Subcutaneous abdominal adipose tissue (tissue), 5 donors: ENCODE data around the gene KRT20.
A peak's percentile ranks its signal among the peaks of the same experiment; 100 is the strongest.

Source experiments
- H3K27ac ChIP-seq: one replicate; pipeline ENCODE4 v1.7.0; 2013; ENCODE audit warnings: low read depth, mild to moderate bottlenecking, inconsistent platforms, low read length, moderate library complexity
- H3K27me3 ChIP-seq, 5 donors: one replicate each; pipeline ENCODE4 v1.7.0; 2013; ENCODE audit warnings: low read length in 5 of 5, inconsistent platforms in 1 of 5; ENCODE audit not compliant: control insufficient read depth in 5 of 5, insufficient read depth in 4 of 5
- H3K36me3 ChIP-seq, 5 donors: one replicate each; pipeline ENCODE4 v1.7.0; 2013; ENCODE audit warnings: low read length in 5 of 5; ENCODE audit not compliant: control insufficient read depth in 5 of 5, insufficient read depth in 5 of 5
- H3K4me1 ChIP-seq, 5 donors: one replicate each; pipeline ENCODE4 v1.7.0; 2013; ENCODE audit warnings: low read length in 5 of 5, mild to moderate bottlenecking in 3 of 5, moderate library complexity in 1 of 5; ENCODE audit not compliant: control insufficient read depth in 5 of 5, insufficient read depth in 5 of 5
- H3K4me3 ChIP-seq, 5 donors: one replicate each; pipeline ENCODE4 v1.7.0; 2013; ENCODE audit warnings: low read length in 5 of 5, low read depth in 1 of 5
- H3K9ac ChIP-seq, 5 donors: one replicate each; pipeline ENCODE4 v1.7.0; 2013; ENCODE audit warnings: low read length in 5 of 5, mild to moderate bottlenecking in 4 of 5, moderate library complexity in 3 of 5
- H3K9me3 ChIP-seq, 5 donors: one replicate each; pipeline ENCODE4 v1.7.0; 2013; ENCODE audit warnings: low read length in 5 of 5; ENCODE audit not compliant: control insufficient read depth in 5 of 5
- donor health status: healthy.
- donor health status: healthy.
- donor health status: healthy.
- donor health status: healthy.
- donor health status: healthy.

Gene KRT20

DNA sequence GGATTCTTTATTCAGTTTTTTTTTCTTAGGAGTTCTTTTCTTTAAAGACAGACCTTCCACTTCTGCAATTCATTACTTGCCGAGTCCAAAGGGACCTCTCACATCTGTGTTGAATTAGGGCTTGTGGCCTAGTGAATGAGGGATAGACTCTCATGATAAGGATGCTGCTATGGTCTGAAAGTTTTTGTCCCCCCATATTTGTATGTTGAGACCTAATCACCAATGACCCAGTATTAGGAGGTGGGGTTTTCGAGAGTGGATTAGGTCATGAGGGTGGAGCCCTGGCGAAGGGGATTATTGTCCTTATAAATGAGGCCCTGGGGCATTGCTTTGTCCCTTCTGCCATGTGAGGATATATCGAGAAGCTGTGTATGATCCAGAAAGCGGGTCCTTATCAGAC, 27.5 kb downstream of the KRT20 start:
- Histone ChIP-seq H3K27ac (peak overlapping the region; percentile 11), H3K9me3 (no peaks in the 10 kb centered on the region), H3K9ac (peak overlapping the region in 1 of 5 donors; percentile 5), H3K4me3 (peak overlapping the region in 1 of 5 donors; percentile 15), H3K4me1 (peaks cover 0 to 17% (median 10%) of the 10 kb centered on the region in 5 donors), H3K27me3 (no peaks in the 10 kb centered on the region), H3K36me3 (no peaks in the 10 kb centered on the region)

DNA sequence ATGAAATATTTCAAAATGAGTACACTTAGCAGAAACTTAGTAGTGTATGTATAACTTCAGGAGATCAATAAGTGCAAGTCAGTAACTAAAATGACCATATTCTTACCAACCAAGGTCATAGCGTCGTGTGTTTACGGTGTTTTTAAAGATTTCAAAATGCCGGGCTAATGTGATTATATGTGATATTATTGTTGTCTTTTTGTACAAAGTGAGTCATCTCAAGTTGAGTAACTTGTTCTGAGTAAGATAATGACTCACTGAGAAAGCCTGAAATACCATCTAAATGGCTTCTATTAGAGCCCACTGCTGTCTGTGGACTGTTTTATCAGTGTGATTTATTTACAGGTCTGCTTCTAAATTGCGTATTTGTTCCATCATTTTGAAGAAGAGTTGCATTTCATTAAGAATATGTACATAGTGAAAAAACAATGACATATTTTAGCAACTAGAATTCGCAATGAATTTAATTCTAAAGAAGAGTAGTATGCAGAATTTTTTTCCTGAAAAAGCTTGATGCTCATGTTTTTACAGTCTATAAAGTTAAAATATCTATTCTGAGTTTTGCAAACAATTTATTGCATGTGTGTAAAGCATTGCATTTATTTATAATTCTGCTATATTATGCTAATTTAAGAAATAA, 30.7 kb downstream of the KRT20 start:
- H3K4me3 ChIP-seq: no peak overlapping the region
- H3K9ac ChIP-seq: no peak overlapping the region
- H3K27ac ChIP-seq: no peak overlapping the region
- H3K9me3 ChIP-seq: no peaks in the 10 kb centered on the region
- no peaks in the 10 kb centered on the region for H3K36me3 ChIP-seq
- peaks cover 0 to 17% (median 10%) of the 10 kb centered on the region in 5 donors for H3K4me1 ChIP-seq
- peaks cover 0 to 5% (median 0%) of the 10 kb centered on the region in 5 donors for H3K27me3 ChIP-seq

DNA sequence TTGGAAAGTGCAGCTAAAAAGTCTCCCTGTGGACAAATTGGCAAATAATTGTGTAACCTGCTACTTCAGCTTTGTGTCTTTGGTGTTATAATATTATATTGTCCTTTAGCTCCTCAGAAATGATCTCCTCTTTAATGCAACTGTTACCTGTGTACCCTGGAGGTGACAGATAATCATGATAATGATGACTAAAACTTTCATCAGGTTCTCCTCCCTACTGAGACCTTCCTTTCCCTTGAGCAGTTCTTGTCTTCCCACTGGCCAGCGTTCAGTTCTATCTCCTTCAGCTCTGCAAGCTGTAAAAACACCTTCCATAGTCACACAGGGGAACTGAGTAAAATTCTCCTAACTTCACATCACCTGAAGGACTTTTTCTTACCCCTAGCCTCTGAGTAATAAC, 32.7 kb downstream of the KRT20 start:
- Histone ChIP-seq H3K27me3 (peaks cover 0 to 5% (median 0%) of the 10 kb centered on the region in 5 donors), H3K9me3 (no peaks in the 10 kb centered on the region), H3K4me1 (peaks cover 0 to 8% (median under 1%) of the 10 kb centered on the region in 5 donors), H3K36me3 (no peaks in the 10 kb centered on the region), H3K27ac (no peak overlapping the region), H3K9ac (no peak overlapping the region), H3K4me3 (no peak overlapping the region)

DNA sequence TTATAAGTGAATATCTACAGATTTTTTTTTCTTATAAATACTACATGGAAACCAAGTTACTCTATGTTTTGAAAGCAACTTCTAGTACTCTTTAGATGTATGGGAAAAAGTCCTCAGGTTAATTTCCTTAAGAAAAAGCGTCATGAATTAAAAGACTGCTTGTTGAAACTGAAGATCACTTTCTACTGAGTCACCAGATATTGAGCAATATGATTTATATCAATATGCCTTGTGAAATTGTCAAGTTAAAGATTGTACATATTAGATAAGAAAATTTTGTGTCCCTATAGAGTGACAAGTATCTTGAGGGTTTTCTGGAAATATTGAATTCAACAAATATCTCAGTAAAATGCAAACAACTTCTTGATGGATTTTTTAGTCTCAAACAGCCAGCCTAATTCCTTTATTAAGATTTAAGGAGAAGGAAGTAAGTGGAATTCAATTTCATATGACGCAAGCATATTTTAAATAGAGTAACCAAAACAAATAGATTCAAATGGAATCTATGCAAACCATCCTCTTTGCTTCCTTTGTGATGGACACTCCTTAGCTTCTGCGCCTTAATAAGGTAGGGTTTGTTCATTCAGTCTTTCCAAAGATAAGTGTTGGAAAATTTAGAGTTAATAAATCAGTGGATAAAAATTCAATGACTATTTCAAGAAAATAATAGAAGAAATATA, 34.6 kb downstream of the KRT20 start:
- Histone ChIP-seq H3K27ac (no peak overlapping the region), H3K27me3 (peaks cover 0 to 5% (median 3%) of the 10 kb centered on the region in 5 donors), H3K9ac (no peak overlapping the region), H3K4me3 (no peak overlapping the region), H3K4me1 (peaks cover 0 to 4% (median 0%) of the 10 kb centered on the region in 5 donors), H3K36me3 (no peaks in the 10 kb centered on the region), H3K9me3 (no peaks in the 10 kb centered on the region)

DNA sequence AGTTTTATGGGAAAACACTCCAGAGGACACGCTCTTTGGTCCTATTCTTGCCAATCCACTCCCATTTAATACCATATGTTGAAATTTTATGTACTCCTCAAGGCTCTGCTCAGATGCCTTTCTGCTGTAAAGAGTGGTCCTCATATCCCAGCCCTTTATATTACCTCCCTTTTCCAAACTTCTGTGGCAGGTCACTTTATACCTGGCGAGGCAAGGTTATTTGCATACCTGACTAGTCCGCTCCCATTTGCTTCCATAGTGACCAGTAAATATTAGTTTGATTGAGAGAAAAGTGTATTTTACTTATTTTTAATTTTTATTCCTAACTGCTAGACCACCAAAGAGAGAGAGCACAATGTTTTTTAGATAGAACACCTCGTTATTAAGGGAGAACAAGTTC, 35.3 kb downstream of the KRT20 start:
- no peaks in the 10 kb centered on the region for H3K36me3 ChIP-seq
- H3K27me3 ChIP-seq: peaks cover 0 to 5% (median 3%) of the 10 kb centered on the region in 5 donors
- H3K9me3 ChIP-seq: no peaks in the 10 kb centered on the region
- no peak overlapping the region for H3K9ac ChIP-seq
- H3K27ac ChIP-seq: no peak overlapping the region
- H3K4me3 ChIP-seq: no peak overlapping the region
- peaks cover 0 to 4% (median 0%) of the 10 kb centered on the region in 5 donors for H3K4me1 ChIP-seq

DNA sequence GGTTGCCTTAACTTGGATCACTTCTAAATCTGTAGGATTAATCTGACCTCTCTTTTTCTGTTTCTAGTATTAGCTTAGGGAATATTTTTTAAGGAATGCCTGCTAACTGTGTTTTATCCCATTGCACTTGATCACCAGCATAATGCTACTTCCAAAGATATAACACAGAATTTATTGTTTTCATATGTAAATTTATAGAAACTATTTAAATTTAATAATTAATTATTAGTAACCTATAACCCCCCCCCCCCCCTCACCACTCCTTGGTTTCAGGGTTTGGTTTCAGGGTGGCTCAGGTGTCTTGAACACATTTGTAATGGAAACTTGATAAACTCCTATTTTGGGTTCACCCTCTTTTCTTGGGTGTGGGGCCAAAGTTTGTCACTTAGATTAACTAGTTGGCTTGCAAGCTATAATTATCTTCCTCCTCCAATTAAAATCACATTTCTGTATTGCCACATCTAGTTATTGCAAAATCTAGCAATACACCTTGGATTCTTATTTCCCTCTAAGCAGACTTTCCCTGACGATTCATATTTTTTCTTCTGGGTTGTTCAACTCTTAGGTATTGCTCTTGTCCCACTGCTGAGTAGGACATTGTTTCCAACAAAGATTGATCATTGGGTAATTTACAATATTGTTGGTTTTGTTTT, 36.3 kb downstream of the KRT20 start:
- no peak overlapping the region for H3K4me3 ChIP-seq
- no peaks in the 10 kb centered on the region for H3K9me3 ChIP-seq
- H3K36me3 ChIP-seq: no peaks in the 10 kb centered on the region
- no peak overlapping the region for H3K9ac ChIP-seq
- no peak overlapping the region for H3K27ac ChIP-seq
- peaks cover 0 to 6% (median 4%) of the 10 kb centered on the region in 5 donors for H3K27me3 ChIP-seq
- H3K4me1 ChIP-seq: no peaks in the 10 kb centered on the region

DNA sequence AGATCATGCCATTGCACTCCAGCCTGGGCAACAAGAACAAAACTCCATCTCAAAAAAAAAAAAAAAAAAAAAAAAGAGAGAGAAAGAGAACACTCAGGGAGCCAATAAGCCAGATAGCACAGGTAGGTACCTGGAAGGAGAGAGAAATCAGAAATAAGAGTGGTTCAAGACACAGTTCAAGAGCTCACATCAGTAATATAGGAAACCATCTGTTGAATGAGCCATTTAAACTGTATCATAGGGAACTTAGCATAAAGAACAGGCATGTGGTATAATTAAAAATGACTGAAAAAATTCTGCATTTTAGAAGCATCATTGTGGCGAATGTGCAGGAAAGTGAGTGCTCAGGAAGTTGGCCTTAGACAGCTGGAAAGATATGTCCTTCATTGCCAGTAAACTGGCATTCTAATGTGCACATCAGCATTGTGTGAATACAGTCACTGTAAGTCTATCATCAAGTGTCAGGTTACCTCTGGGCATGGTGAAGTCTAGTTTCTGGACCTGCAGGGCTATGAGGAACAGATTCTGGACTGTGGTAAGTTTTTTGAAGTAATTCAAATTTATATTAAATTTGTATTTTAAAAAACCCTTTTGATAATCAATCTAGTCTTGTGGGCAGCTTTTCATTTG, 38.4 kb downstream of the KRT20 start:
- no peak overlapping the region for H3K9ac ChIP-seq
- H3K27ac ChIP-seq: no peak overlapping the region
- peaks cover 0 to 6% (median 4%) of the 10 kb centered on the region in 5 donors for H3K27me3 ChIP-seq
- H3K4me3 ChIP-seq: no peak overlapping the region
- H3K4me1 ChIP-seq: no peaks in the 10 kb centered on the region
- no peaks in the 10 kb centered on the region for H3K36me3 ChIP-seq
- no peaks in the 10 kb centered on the region for H3K9me3 ChIP-seq

DNA sequence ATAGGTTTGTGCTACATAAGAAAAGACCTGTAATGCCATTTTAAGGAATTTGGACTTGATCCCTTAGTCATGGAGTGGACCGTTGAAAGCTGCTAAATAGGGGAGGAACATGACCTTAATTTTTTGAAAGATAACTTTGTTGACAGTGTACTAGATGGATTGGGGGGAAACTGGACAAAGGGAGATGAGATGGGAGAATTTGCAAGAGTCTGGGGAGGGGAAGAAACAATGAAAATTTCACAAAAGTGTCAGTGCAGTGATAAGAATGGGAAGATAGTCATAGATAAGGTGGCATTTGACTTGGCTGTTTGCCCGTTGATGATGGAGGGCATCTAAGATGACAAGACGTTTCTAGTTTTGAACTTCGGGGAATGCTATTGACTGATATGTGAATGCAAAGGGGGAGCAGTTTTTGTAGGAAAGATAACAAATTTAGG, 40.4 kb downstream of the KRT20 start:
- no peaks in the 10 kb centered on the region for H3K9me3 ChIP-seq
- H3K27me3 ChIP-seq: peaks cover 0 to 6% (median 3%) of the 10 kb centered on the region in 5 donors
- H3K27ac ChIP-seq: no peak overlapping the region
- no peak overlapping the region for H3K4me3 ChIP-seq
- H3K9ac ChIP-seq: no peak overlapping the region
- no peaks in the 10 kb centered on the region for H3K36me3 ChIP-seq
- no peaks in the 10 kb centered on the region for H3K4me1 ChIP-seq

DNA sequence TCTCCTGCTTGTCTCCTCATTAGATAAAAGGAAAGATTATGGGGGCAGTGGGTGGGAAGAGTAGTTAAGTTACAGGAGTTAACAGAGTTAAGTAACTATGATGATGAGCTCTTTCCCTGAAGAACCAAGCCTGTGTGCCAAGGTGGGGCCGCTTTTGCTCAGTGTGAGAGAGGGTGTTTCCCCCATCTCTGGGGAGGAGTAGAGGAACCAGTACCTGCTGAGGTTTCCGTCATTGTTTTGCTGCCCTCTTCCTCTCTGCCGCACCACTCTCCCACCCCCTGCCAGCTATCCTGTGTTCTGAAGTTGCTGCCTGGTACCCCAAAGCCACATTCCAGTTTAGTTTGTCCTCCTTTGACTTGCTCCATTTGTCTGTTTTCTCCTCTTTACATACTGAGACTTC, 41.8 kb downstream of the KRT20 start:
- Histone ChIP-seq H3K4me3 (no peak overlapping the region), H3K4me1 (no peaks in the 10 kb centered on the region), H3K36me3 (no peaks in the 10 kb centered on the region), H3K27me3 (peaks cover 0 to 6% (median 0%) of the 10 kb centered on the region in 5 donors), H3K9ac (no peak overlapping the region), H3K27ac (no peak overlapping the region), H3K9me3 (no peaks in the 10 kb centered on the region)

DNA sequence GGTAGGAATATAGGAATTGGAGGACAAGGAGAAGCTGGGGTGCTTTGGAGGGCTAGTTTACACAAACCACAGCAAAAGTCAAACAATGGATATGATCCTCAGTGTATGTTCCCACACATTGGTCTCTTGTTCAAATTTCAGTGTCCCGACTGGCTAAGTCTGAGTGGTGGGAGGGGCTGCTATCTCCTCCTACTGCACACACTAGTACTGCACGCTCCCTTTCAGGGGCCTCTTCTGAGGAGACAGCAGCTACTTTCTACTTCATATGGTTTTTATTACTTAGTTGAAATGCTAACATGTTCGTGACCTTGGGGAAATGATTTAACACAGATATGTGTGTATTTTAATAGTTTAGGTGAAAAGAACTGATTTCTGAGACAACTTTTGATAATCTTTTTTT, 43.8 kb downstream of the KRT20 start:
- no peak overlapping the region for H3K4me3 ChIP-seq
- H3K9ac ChIP-seq: no peak overlapping the region
- no peaks in the 10 kb centered on the region for H3K4me1 ChIP-seq
- H3K27me3 ChIP-seq: peaks cover 0 to 6% (median 0%) of the 10 kb centered on the region in 5 donors
- no peaks in the 10 kb centered on the region for H3K36me3 ChIP-seq
- no peak overlapping the region for H3K27ac ChIP-seq
- no peaks in the 10 kb centered on the region for H3K9me3 ChIP-seq
